ENCODE data around the gene ZNF593. TPM values are rescaled to one million over a fixed set of nuclear protein-coding genes. Genes with fewer than 3 reads are reported as not detected.

ZNF593 gene
- total RNA-seq, 1 donor from 2014 or later = 18.0 TPM

DNA sequence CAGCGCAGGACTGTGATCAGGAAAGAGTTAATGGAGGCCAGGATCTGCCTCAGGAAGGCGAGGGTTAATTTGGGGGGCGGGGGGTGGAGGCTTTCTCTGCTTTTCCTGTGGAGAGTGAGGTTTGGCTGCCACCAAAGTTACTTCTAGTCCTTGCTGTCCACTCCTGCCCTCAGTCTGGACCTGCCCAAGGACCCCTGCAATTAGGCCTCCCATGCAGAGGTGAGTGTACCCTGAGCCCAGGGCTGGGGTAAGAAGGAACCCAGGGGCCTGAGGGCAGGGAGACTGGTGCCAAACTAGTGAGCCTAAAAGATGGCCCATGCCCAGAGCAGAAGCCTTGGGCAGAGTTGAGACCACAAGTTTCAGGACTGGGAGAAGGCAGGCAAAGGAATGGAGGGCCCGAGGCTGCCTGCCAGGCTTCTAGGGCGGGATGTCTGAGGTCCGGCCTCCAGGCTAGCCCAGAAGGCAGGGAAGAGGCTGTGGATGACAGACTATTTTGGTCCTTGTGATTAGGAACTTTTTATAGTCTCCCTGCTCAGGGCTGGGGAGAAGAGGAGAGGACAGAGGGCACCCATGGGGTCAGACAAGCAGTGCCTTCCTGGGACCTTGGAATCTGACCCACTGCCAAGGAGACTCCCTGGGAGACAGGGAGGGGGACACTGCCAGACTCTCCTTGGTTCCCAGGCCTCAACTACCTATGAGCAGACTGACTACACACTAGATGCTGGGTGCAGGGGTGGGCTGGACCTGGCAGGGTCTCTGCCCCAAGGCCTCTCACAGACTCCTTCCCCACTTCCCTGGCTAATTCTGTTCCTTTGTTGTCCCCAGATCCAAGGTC lies 10.6 kb upstream of the ZNF593 start, which contains the start of gene FAM110D:
Gene FAM110D (plus strand): TSS at position 172 of the 835 bp plus-strand sequence. CDS start 2,213 bp downstream, outside the sequence.
- peaks cover 43% of the 10 kb centered on the region for H3K27me3 ChIP-seq (ENCODE audit: low read depth)
- intact Hi-C loops (cut with DNase I) = no loop called here

DNA sequence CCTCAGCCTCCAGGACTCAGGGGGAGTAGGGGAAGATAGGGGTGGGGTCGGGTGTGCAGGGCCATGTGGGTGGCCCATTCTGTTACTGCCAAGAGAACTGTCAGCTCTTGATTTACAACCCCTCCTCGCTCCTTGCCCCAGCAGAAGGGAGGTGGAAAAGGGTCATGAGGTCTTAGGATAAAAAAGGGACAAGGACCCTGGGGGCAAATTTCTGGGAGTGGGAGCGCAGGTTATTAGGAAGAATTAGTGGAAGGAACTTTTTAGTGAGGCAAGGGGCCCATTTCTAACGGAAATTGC lies 10.0 kb upstream of the ZNF593 start:
- peak overlapping the region; percentile 41 for H3K27ac ChIP-seq
- DNase-seq (no peak), ATAC-seq (no peak)
- H3K9me3 ChIP-seq = no peaks in the 10 kb centered on the region
- H3K4me1 ChIP-seq = peaks cover 39% of the 10 kb centered on the region
- H3K4me3 ChIP-seq = peak overlapping the region; percentile 62
- intact Hi-C loops (cut with DNase I) = no loop called here
- H3K27me3 ChIP-seq (ENCODE audit: low read depth) = peaks cover 43% of the 10 kb centered on the region
- no peaks in the 10 kb centered on the region for H3K36me3 ChIP-seq
- TF ChIP-seq, protein P1, sequence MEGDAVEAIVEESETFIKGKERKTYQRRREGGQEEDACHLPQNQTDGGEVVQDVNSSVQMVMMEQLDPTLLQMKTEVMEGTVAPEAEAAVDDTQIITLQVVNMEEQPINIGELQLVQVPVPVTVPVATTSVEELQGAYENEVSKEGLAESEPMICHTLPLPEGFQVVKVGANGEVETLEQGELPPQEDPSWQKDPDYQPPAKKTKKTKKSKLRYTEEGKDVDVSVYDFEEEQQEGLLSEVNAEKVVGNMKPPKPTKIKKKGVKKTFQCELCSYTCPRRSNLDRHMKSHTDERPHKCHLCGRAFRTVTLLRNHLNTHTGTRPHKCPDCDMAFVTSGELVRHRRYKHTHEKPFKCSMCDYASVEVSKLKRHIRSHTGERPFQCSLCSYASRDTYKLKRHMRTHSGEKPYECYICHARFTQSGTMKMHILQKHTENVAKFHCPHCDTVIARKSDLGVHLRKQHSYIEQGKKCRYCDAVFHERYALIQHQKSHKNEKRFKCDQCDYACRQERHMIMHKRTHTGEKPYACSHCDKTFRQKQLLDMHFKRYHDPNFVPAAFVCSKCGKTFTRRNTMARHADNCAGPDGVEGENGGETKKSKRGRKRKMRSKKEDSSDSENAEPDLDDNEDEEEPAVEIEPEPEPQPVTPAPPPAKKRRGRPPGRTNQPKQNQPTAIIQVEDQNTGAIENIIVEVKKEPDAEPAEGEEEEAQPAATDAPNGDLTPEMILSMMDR (IDR thresholded peaks at IDR 0.05) = no peak

More for the DNA sequence above, 10.6 kb upstream of the ZNF593 start, which contains the start of gene FAM110D:
- H3K4me1 ChIP-seq = peaks cover 41% of the 10 kb centered on the region
- H3K9me3 ChIP-seq = no peaks in the 10 kb centered on the region
- TF ChIP-seq, protein P1 (IDR thresholded peaks at IDR 0.05) = no peak
- no peaks in the 10 kb centered on the region for H3K36me3 ChIP-seq
- DNase-seq = no peak
- no peak for ATAC-seq
- peak within 1 kb of the TSS; percentile 41 for H3K27ac ChIP-seq
- H3K4me3 ChIP-seq = peak within 1 kb of the TSS; percentile 62

DNA sequence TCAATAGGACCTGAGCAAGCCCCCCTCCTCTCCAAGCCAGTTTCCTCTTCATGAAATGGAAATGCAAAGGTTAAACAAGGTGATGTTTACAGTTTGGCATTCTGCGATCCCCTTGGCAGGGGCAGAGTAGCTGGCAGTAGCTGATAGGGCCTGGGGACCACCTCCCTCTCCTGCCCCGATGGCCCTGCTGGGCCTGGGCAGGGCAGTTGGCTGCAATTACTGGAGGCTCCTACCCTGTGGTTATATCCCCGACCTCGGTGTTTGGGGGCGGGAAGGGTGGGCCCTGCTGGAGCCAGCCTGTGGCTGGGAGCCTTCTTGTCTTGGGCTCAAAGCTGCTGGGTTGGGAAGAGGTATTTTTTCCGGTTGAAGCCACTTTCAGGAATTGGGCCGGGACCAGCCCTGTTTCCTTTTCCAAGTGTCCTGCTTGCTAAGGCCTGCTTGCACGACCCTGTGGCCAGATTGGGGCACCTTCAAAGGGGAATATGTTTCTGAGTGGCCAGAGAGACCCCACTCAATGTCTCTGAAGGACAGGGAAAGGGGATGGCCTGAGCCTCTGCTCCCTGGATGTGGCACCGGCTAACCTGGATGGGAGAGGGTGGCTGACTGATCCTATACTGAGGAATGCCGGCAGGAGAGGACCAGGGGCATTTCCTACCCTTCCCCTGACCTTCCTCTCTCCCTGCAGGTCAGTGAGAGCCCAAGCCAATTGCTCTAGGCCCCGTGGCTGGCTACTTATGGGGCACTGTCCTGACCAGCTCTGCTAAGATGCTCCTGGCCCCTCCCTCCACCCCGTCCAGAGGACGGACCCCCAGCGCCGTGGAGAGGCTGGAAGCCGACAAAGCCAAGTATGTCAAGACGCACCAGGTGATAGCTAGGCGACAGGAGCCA lies 8.9 kb upstream of the ZNF593 start:
- peak overlapping the region; percentile 62 for H3K4me3 ChIP-seq
- DNase-seq = no peak
- H3K27me3 ChIP-seq (ENCODE audit: low read depth) = peaks cover 42% of the 10 kb centered on the region
- peak overlapping the region; percentile 41 for H3K27ac ChIP-seq
- no peaks in the 10 kb centered on the region for H3K9me3 ChIP-seq
- TF ChIP-seq, protein P1 (IDR thresholded peaks at IDR 0.05) = no peak
- intact Hi-C loops (cut with DNase I) = no loop called here
- ATAC-seq = no peak
- H3K4me1 ChIP-seq = peaks cover 28% of the 10 kb centered on the region
- H3K36me3 ChIP-seq = no peaks in the 10 kb centered on the region

DNA sequence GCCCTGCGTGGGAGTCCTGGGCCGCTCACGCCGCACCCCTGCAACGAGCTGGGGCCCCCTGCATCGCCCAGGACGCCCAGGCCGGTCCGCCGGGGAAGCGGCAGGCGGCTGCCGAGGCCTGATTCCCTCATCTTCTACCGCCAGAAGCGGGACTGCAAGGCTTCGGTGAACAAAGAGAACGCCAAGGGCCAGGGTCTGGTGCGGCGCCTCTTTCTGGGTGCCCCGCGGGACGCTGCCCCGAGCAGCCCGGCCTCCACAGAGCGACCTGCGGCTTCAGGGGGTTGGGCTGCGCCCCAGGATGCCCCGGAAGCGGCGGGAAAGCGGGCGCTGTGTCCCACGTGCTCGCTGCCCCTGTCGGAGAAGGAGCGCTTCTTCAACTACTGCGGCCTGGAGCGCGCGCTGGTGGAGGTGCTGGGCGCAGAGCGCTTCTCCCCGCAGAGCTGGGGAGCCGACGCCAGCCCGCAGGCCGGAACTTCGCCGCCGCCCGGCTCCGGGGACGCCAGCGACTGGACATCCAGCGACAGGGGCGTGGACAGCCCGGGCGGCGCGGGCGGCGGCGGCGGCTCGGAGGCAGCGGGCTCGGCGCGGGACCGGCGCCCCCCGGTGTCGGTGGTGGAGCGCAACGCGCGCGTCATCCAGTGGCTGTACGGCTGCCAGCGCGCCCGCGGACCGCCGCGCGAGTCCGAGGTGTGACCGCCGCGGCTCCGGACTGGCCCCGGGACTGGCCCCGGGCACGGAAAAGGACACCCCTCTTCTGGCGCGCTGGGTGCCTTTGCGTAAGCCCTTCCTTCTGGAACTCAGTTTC lies 8.1 kb upstream of the ZNF593 start:
- ATAC-seq (peak; percentile 62 to 77), DNase-seq (peak; percentile 70)
- peak overlapping the region; percentile 36 for H3K27ac ChIP-seq
- peaks cover 28% of the 10 kb centered on the region for H3K4me1 ChIP-seq
- H3K27me3 ChIP-seq (ENCODE audit: low read depth) = peaks cover 33% of the 10 kb centered on the region
- no peaks in the 10 kb centered on the region for H3K36me3 ChIP-seq
- peak overlapping the region; percentile 62 for H3K4me3 ChIP-seq
- no peaks in the 10 kb centered on the region for H3K9me3 ChIP-seq
- TF ChIP-seq, protein P1 (IDR thresholded peaks at IDR 0.05) = no peak
- intact Hi-C loops (cut with DNase I) = no loop called here

DNA sequence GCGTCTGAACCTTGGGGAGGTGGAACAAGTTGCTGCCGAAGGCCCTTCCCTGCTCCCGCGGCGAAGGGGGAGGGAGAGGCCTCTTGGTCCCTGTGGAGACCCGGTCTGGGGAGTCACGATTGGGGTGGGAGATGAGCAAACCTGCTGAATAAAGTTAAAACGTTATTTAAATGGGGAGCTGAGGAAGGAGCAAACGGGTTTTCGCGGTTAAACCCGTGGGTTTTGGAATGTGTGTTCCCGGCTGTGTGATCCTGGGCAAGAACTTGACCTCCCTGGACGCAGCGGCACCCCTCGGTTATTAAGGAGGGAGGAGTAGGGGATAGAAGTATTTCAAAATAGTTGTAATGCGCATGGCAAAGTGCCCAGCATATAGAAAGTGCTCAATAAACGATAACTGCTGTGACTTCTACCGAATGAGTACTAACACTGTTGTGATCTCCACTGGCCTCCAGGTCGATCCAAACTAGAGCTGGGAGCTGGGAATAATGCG lies 7.4 kb upstream of the ZNF593 start:
- no peaks in the 10 kb centered on the region for H3K36me3 ChIP-seq
- peak overlapping the region; percentile 62 for H3K4me3 ChIP-seq
- no peak overlapping the region for H3K27ac ChIP-seq
- no peaks in the 10 kb centered on the region for H3K9me3 ChIP-seq
- DNase-seq (no peak), ATAC-seq (no peak)
- peaks cover 28% of the 10 kb centered on the region for H3K4me1 ChIP-seq
- peaks cover 28% of the 10 kb centered on the region for H3K27me3 ChIP-seq (ENCODE audit: low read depth)
- intact Hi-C loops (cut with DNase I) = no loop called here
- TF ChIP-seq, protein P1 (IDR thresholded peaks at IDR 0.05) = no peak
